H1 (cell line): ENCODE data around the gene ALDH1A2. TPM values are rescaled to one million over a fixed set of nuclear protein-coding genes. Genes with fewer than 3 reads are reported as not detected.

ENCODE experiments used
- CTCF ChIA-PET: fragments of 300-600 bp; sonication (Branson Sonifier 250); formaldehyde crosslinking; loops from one replicate; lab custom pipeline; 2021; ENCODE audit not compliant: partially characterized antibody; lab: Charles Lee
- POLR2A ChIA-PET: fragments of 300-600 bp; sonication (Branson Sonifier 250); formaldehyde crosslinking; loops from one replicate; lab custom pipeline; 2021; ENCODE audit warnings: inconsistent platforms; ENCODE audit not compliant: partially characterized antibody; lab: Charles Lee
- DNase-seq, 2 experiments: peaks; one replicate each; pipeline versions ENCODE4 v3.0.0 to v3.0.0-alpha.2; 2010 to 2022; ENCODE audit warnings: low spot score in 2 of 2, low read depth in 1 of 2, mixed read lengths in 1 of 2
- FAIRE-seq: peaks from 2 replicates; lab custom pipeline; 2011; peaks lifted over from hg19 to GRCh38; lab: Jason Lieb, UNC
- H2AFZ ChIP-seq: 2 replicates; pipeline ENCODE4 v1.8.1; 2012; ENCODE audit warnings: low read length, inconsistent platforms
- H2AK5ac ChIP-seq: 2 replicates; pipeline ENCODE4 v1.6.1; 2013; ENCODE audit warnings: low read depth, low read length
- H2BK120ac ChIP-seq: replicated peaks from 2 replicates; pipeline ENCODE3; 2013; ENCODE audit warnings: low read depth, low read length, inconsistent platforms
- H2BK12ac ChIP-seq: 2 replicates; pipeline ENCODE4 v1.6.1; 2013; ENCODE audit warnings: low read depth, low read length
- H2BK15ac ChIP-seq: 2 replicates; pipeline ENCODE4 v1.6.1; 2013; ENCODE audit warnings: low read length
- H2BK20ac ChIP-seq: 2 replicates; pipeline ENCODE4 v1.6.1; 2013; ENCODE audit warnings: low read length
- H2BK5ac ChIP-seq: 2 replicates; pipeline ENCODE4 v1.6.1; 2013; ENCODE audit warnings: low read depth, low read length
- H3K14ac ChIP-seq: 2 replicates; pipeline ENCODE4 v1.6.1; 2013; ENCODE audit warnings: inconsistent platforms; ENCODE audit not compliant: insufficient read length
- H3K18ac ChIP-seq: 2 replicates; pipeline ENCODE4 v1.6.1; 2013; ENCODE audit warnings: low read length; ENCODE audit errors: extremely low read depth
- H3K23ac ChIP-seq: 2 replicates; pipeline ENCODE4 v1.6.1; 2013; ENCODE audit warnings: inconsistent platforms; ENCODE audit not compliant: insufficient read length
- H3K23me2 ChIP-seq: 2 replicates; pipeline ENCODE4 v1.6.1; 2013; ENCODE audit warnings: low read depth, low read length
- H3K27ac ChIP-seq: 2 replicates; pipeline ENCODE4 v1.6.1; 2011; ENCODE audit warnings: low read depth, low read length, inconsistent platforms
- H3K27me3 ChIP-seq, 4 experiments: replicated peaks in 1 of 4; 1 replicate in 1 of 4; 2 replicates in 3 of 4; pipeline versions ENCODE4 v1.6.1 to v1.8.1; 2011 to 2013; ENCODE audit warnings: low read length in 3 of 4, mild to moderate bottlenecking in 3 of 4, inconsistent platforms in 2 of 4, mixed read lengths in 2 of 4, moderate library complexity in 1 of 4; ENCODE audit not compliant: control insufficient read depth in 3 of 4, insufficient read depth in 3 of 4; ENCODE audit errors: extremely low read depth in 1 of 4
- H3K36me3 ChIP-seq, 4 experiments: 2 replicates each; pipeline versions ENCODE4 v1.6.1 to v1.8.1; 2011 to 2013; ENCODE audit warnings: mild to moderate bottlenecking in 4 of 4, low read length in 3 of 4, moderate library complexity in 2 of 4, control low read depth in 1 of 4, inconsistent platforms in 1 of 4; ENCODE audit not compliant: insufficient read depth in 4 of 4, control insufficient read depth in 2 of 4
- H3K4ac ChIP-seq: replicated peaks from 2 replicates; pipeline ENCODE3; 2013; ENCODE audit warnings: low read length, low read depth, mixed read lengths, inconsistent platforms; ENCODE audit not compliant: insufficient read length
- H3K4me1 ChIP-seq, 4 experiments: replicated peaks in 1 of 4; 1 replicate in 1 of 4; 2 replicates in 3 of 4; pipeline versions ENCODE4 v1.6.1 to v1.8.1; 2011 to 2013; ENCODE audit warnings: low read length in 3 of 4, inconsistent platforms in 2 of 4, mixed read lengths in 1 of 4; ENCODE audit not compliant: insufficient read depth in 4 of 4, control insufficient read depth in 3 of 4
- H3K4me2 ChIP-seq, 2 experiments: 2 replicates each; pipeline versions ENCODE4 v1.6.1 to v1.8.1; 2011 to 2013; ENCODE audit warnings: low read depth in 2 of 2, low read length in 2 of 2, control low read depth in 1 of 2, inconsistent platforms in 1 of 2, mild to moderate bottlenecking in 1 of 2; ENCODE audit not compliant: insufficient read depth in 1 of 2
- H3K4me3 ChIP-seq, 4 experiments: fragments of 200-600, 300-600 bp in 1 of 4; sonication (generic), shearing (Covaris generic), sonication (Bioruptor Twin) in 1 of 4; 2 replicates each; pipeline versions ENCODE4 v1.5.1 to v1.8.1; 2011 to 2016; ENCODE audit warnings: low read length in 4 of 4, low read depth in 3 of 4, control low read depth in 2 of 4, inconsistent platforms in 2 of 4, mild to moderate bottlenecking in 2 of 4, mixed read lengths in 1 of 4, moderate library complexity in 1 of 4; ENCODE audit not compliant: insufficient read depth in 2 of 4; ENCODE audit errors: extremely low read depth in 1 of 4
- H3K56ac ChIP-seq: replicated peaks from 2 replicates; pipeline ENCODE3; 2013; ENCODE audit warnings: low read depth, mild to moderate bottlenecking, mixed read lengths, low read length, inconsistent platforms; ENCODE audit not compliant: insufficient read length
- H3K79me1 ChIP-seq: 2 replicates; pipeline ENCODE4 v1.6.1; 2013; ENCODE audit warnings: low read depth, low read length, control low read depth
- H3K79me2 ChIP-seq, 2 experiments: 2 replicates each; pipeline versions ENCODE4 v1.6.1 to v1.8.1; 2012 to 2013; ENCODE audit warnings: low read length in 2 of 2, mild to moderate bottlenecking in 2 of 2, inconsistent platforms in 1 of 2; ENCODE audit not compliant: insufficient read depth in 2 of 2, control insufficient read depth in 1 of 2
- H3K9ac ChIP-seq, 4 experiments: replicated peaks in 1 of 4; 1 replicate in 1 of 4; 2 replicates in 3 of 4; pipeline versions ENCODE4 v1.6.1 to v1.8.1; 2011 to 2013; ENCODE audit warnings: low read depth in 3 of 4, low read length in 3 of 4, control low read depth in 2 of 4, mild to moderate bottlenecking in 2 of 4, moderate library complexity in 2 of 4, inconsistent platforms in 1 of 4; ENCODE audit errors: extremely low read depth in 1 of 4
- H3K9me3 ChIP-seq, 2 experiments: 2 replicates each; pipeline versions ENCODE4 v1.6.1 to v1.8.1; 2012 to 2013; ENCODE audit warnings: mild to moderate bottlenecking in 2 of 2, moderate library complexity in 2 of 2, control low read depth in 1 of 2, inconsistent platforms in 1 of 2, low read depth in 1 of 2, low read length in 1 of 2, mixed read lengths in 1 of 2; ENCODE audit not compliant: insufficient read depth in 2 of 2
- H4K20me1 ChIP-seq, 2 experiments: replicated peaks in 1 of 2; 2 replicates each; pipeline versions ENCODE3 to v1.8.1; 2011 to 2013; ENCODE audit warnings: inconsistent platforms in 2 of 2, low read length in 2 of 2, mild to moderate bottlenecking in 1 of 2; ENCODE audit not compliant: insufficient read depth in 2 of 2, control insufficient read depth in 1 of 2
- H4K5ac ChIP-seq: 2 replicates; pipeline ENCODE4 v1.6.1; 2013; ENCODE audit warnings: low read length, low read depth, mixed read lengths, inconsistent platforms; ENCODE audit not compliant: insufficient read length
- H4K8ac ChIP-seq: 2 replicates; pipeline ENCODE4 v1.8.0; 2013; ENCODE audit warnings: mild to moderate bottlenecking, moderate library complexity, low read length, inconsistent platforms; ENCODE audit not compliant: insufficient read depth; ENCODE audit errors: extremely low read depth
- H4K91ac ChIP-seq: replicated peaks from 2 replicates; pipeline ENCODE3; 2013; ENCODE audit warnings: low read length, mixed read lengths, inconsistent platforms; ENCODE audit not compliant: insufficient read length
- BACH1 ChIP-seq: IDR thresholded peaks from 2 replicates; pipeline ENCODE4 v1.6.1; 2012; ENCODE audit warnings: low read length, improper control_type of control experiment
- BRCA1 ChIP-seq: IDR thresholded peaks from 2 replicates; pipeline ENCODE4 v1.6.1; 2012; ENCODE audit warnings: low read depth, low read length, improper control_type of control experiment
- CREB1 ChIP-seq: IDR thresholded peaks from 2 replicates; pipeline ENCODE4 v1.6.1; 2012; ENCODE audit warnings: inconsistent platforms
- KDM4A ChIP-seq: IDR thresholded peaks from one replicate; pipeline ENCODE4 v1.7.1; 2012; ENCODE audit warnings: low read depth, mild to moderate bottlenecking, moderate library complexity, low read length, inconsistent platforms; ENCODE audit not compliant: severe bottlenecking
- MAFK ChIP-seq: IDR thresholded peaks from 2 replicates; pipeline ENCODE4 v1.6.1; 2012; ENCODE audit warnings: low read depth, mild to moderate bottlenecking, improper control_type of control experiment, low read length
- POLR2AphosphoS5 ChIP-seq: IDR thresholded peaks from 2 replicates; pipeline ENCODE4 v1.6.1; 2011; ENCODE audit warnings: low read depth, low read length
- RAD21 ChIP-seq, 2 experiments: IDR thresholded peaks in 1 of 2; conservative IDR thresholded peaks in 1 of 2; 2 replicates each; pipeline ENCODE4 v1.6.1; 2011; ENCODE audit warnings: low read depth in 2 of 2, low read length in 2 of 2, improper control_type of control experiment in 1 of 2, inconsistent platforms in 1 of 2, mild to moderate bottlenecking in 1 of 2, moderate library complexity in 1 of 2
- RXRA ChIP-seq: IDR thresholded peaks from 2 replicates; pipeline ENCODE4 v1.6.1; 2011; ENCODE audit warnings: low read depth, mild to moderate bottlenecking, low read length, moderate library complexity; ENCODE audit not compliant: insufficient read depth
- TAF7 ChIP-seq: optimal IDR thresholded peaks from 2 replicates; pipeline ENCODE3; 2011; ENCODE audit warnings: low read depth, mild to moderate bottlenecking, inconsistent platforms, low read length, moderate library complexity, borderline replicate concordance
- TEAD4 ChIP-seq: IDR thresholded peaks from 2 replicates; pipeline ENCODE4 v1.6.1; 2012; ENCODE audit warnings: low read depth, low read length, inconsistent platforms, mixed read lengths
- WGBS, 2 experiments: shearing (Covaris generic) in 1 of 2; methylation state at CpG; one replicate each; pipeline versions ENCODE4 v1.1.6 to v1.1.7; 2013 to 2015; ENCODE audit warnings: low lambda C conversion rate in 2 of 2, mixed read lengths in 2 of 2, inconsistent platforms in 1 of 2, low coverage in 1 of 2, missing lambda C conversion rate in 1 of 2; ENCODE audit not compliant: insufficient replicate concordance in 2 of 2, insufficient coverage in 1 of 2, insufficient read length in 1 of 2; ENCODE audit errors: extremely low coverage in 1 of 2, missing lambda C conversion rate in 1 of 2; 5-methylcytosine and 5-hydroxymethylcytosine counted together
- polyA plus RNA-seq, 7 experiments: library from polyadenylated mRNA; depleted of rRNA in 3 of 7; stranded (reverse) in 5 of 7; unstranded in 2 of 7; fragments of >200 nt in 5 of 7; fragments of 200-250 nt in 2 of 7; gene quantifications; 1 replicate in 5 of 7; 2 replicates in 1 of 7; 4 replicates in 1 of 7; pipeline versions ENCODE4 v1.2.1 to v1.2.3, GENCODE V29; 2011 to 2013; ENCODE audit warnings: missing spikeins in 2 of 7, mixed read lengths in 2 of 7
- total RNA-seq: library from RNA; stranded (reverse); fragmentation: NEBNext Ultra II Directional; extraction: Animal tissue kit (Norgen Biotek cat#: 25700); gene quantifications from 2 replicates; pipeline ENCODE4 v1.2.1, GENCODE V29; 2021
- TF ChIP-seq, protein P1 (sequence below): IDR thresholded peaks from 2 replicates; pipeline ENCODE4 v1.6.1; 2011; ENCODE audit warnings: low read length, improper control_type of control experiment

Gene ALDH1A2
- total and polyA plus RNA-seq, 2 of the 8 experiments (the other 6 are each of a cell fraction or from before 2014, with no cell fraction given) = 0.06 to 0.24 TPM

DNA sequence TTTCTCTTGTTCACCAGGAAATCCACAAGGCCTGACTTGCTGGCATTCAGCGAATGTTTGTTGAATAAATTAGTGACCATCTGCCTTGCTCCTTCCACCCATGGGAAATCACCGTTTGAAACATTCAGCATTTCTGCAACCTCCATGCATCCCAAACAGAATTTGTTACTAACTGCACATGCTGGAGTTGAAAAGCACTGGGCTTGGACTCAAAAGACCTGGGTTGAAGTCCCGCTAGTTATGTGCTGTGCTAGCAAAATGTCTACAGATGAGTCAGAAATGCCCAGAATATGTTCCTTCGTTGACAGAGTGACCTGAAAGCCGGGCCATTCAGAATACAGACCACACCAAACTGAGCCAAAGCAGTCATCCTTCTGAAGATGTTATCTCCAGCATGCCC lies 144.6 kb downstream of the ALDH1A2 start:
- no peak overlapping the region for H2BK15ac ChIP-seq
- no peak overlapping the region for H3K4me3 ChIP-seq
- TF ChIP-seq CREB1 (no peak), POLR2AphosphoS5 (no peak), RAD21 (IDR thresholded peaks at IDR 0.05 in 1 of 2, conservative IDR thresholded peaks at IDR 0.05 in 1 of 2; ENCODE audit: low read depth in 2 of 2, low read length in 2 of 2) (no peak), MAFK (no peak), KDM4A (no peak), TAF7 (no peak), BACH1 (no peak), BRCA1 (no peak), RXRA (no peak), TEAD4 (no peak)
- TF ChIP-seq, protein P1, sequence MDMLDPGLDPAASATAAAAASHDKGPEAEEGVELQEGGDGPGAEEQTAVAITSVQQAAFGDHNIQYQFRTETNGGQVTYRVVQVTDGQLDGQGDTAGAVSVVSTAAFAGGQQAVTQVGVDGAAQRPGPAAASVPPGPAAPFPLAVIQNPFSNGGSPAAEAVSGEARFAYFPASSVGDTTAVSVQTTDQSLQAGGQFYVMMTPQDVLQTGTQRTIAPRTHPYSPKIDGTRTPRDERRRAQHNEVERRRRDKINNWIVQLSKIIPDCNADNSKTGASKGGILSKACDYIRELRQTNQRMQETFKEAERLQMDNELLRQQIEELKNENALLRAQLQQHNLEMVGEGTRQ = no peak
- TF ChIP-seq, all 59 proteins: peak for 0
- Histone ChIP-seq H2BK20ac (no peak overlapping the region), H2BK120ac (no peak overlapping the region), H3K4ac (no peak overlapping the region), H3K79me1 (no peaks in the 10 kb centered on the region), H4K5ac (no peak overlapping the region), H3K27ac (no peak overlapping the region), H3K4me2 (no peak overlapping the region), H4K91ac (no peak overlapping the region), H3K27me3 (no peaks in the 10 kb centered on the region), H3K9me3 (no peaks in the 10 kb centered on the region), H3K56ac (no peak overlapping the region), H4K20me1 (no peaks in the 10 kb centered on the region), H3K4me1 (no peaks in the 10 kb centered on the region; a peak in 2 of 7 replicates), H2BK5ac (no peak overlapping the region), H3K23me2 (no peaks in the 10 kb centered on the region), H3K36me3 (no peaks in the 10 kb centered on the region), H2AFZ (no peak overlapping the region), H3K14ac (no peak overlapping the region), H4K8ac (no peak overlapping the region), H2AK5ac (no peak overlapping the region), H3K18ac (no peak overlapping the region), H3K23ac (no peak overlapping the region), H3K79me2 (no peaks in the 10 kb centered on the region), H2BK12ac (no peak overlapping the region), H3K9ac (no peak overlapping the region)
- ChIA-PET POLR2A (no interaction called here), CTCF (interaction anchor here (0.6 to 0.8 kb wide), 2 partner anchors 142 to 215 kb away, joined by 3 to 4 read pairs; no protein-coding TSS in a partner anchor)
- WGBS, 2 experiments = 90% methylated on average over 5 of the region's 5 CpGs; no CpG with 5 or more reads in 1 of the 2 experiments
- DNase-seq = no peak
- no peak for FAIRE-seq
